Immature natural killer cell (primary cell): ENCODE data around the gene UPK3A. TPM values are rescaled to one million over a fixed set of nuclear protein-coding genes. Genes with fewer than 3 reads are reported as not detected.
"Not testable (repeated sequence)": the region's sequence is repeated elsewhere in the genome, so short reads cannot be mapped to it uniquely, and the experiment has no call there.

Experiments
- DNase-seq, 3 donors: peaks; one replicate each; pipeline ENCODE4 v3.0.0; 2022; ENCODE audit warnings: mixed read lengths in 1 of 3
- H3K27ac Mint-ChIP-seq, 6 donors: one replicate each; pipeline ENCODE4 v1.8.0; 2020; ENCODE audit warnings: mixed read lengths in 6 of 6, mild to moderate bottlenecking in 5 of 6, inconsistent platforms in 4 of 6, moderate library complexity in 3 of 6
- H3K27me3 Mint-ChIP-seq, 3 donors: one replicate each; pipeline ENCODE4 v1.8.0; 2020 to 2021; ENCODE audit warnings: low read depth in 3 of 3, mild to moderate bottlenecking in 3 of 3, mixed read lengths in 3 of 3, moderate library complexity in 3 of 3, inconsistent platforms in 1 of 3
- H3K36me3 Mint-ChIP-seq, 3 donors: one replicate each; pipeline ENCODE4 v1.8.0; 2020; ENCODE audit warnings: mixed read lengths in 3 of 3, inconsistent platforms in 2 of 3, mild to moderate bottlenecking in 2 of 3
- H3K4me1 Mint-ChIP-seq, 2 donors: one replicate each; pipeline ENCODE4 v1.8.0; 2020; ENCODE audit warnings: inconsistent platforms in 2 of 2, mild to moderate bottlenecking in 2 of 2, mixed read lengths in 2 of 2, moderate library complexity in 1 of 2
- H3K4me3 Mint-ChIP-seq, 5 donors: one replicate each; pipeline ENCODE4 v1.8.0; 2020; ENCODE audit warnings: mild to moderate bottlenecking in 5 of 5, mixed read lengths in 5 of 5, inconsistent platforms in 3 of 5, moderate library complexity in 3 of 5
- H3K9me3 Mint-ChIP-seq, 6 donors: one replicate each; pipeline ENCODE4 v1.8.0; 2020; ENCODE audit warnings: mild to moderate bottlenecking in 6 of 6, mixed read lengths in 6 of 6, inconsistent platforms in 4 of 6, moderate library complexity in 3 of 6
- polyA plus RNA-seq, 3 donors: library from polyadenylated mRNA; unstranded; fragments of 300-500 nt; fragmentation: Illumina TruSeq; gene quantifications; one replicate each; pipeline ENCODE4 v1.2.3, GENCODE V29; 2021

UPK3A gene
- polyA plus RNA-seq, 3 donors from 2014 or later = 2.7 to 6.4 TPM; not detected in 1

DNA sequence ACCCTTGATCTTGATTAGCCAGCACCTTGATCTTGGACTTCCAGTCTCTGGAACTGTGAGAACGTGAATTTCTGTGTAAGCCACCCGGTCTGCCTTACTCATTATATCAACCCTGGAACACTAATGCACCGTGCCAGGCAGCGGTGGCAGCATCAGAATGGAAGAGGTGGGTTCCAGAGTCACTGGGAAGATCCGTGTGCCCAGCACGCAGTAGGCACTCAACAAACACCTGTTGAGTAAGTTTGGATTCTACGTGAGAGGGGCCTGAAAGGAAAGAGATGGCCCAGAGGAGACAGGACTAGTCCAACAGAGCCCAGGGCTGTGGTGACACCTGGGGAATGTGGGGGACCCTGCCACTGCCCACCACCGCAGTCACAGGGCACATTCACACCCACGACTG, 6.6 kb upstream of the UPK3A start:
- Mint-ChIP-seq H3K27me3 (peaks cover 5 to 13% (median 13%) of the 10 kb centered on the region in 3 donors), H3K27ac (no peak overlapping the region)

DNA sequence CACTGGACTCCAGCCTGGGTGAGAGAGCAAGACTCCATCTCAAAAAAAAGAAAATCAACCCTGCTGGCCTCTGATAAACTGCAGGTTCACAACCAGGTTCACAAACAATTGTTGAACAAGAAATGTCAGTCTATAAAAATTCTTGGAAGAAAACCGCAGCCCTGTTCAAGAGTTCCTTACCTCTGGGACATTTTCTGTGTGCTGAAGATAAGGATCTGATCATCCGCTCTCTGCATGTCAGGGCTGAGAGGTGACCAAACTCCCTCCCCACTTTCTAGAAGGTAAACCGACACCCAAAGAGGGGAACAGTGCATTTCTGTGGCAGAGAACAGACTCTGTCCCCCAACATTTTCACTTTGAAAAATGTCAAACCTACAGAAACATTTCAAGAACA, 4.2 kb upstream of the UPK3A start:
- Mint-ChIP-seq H3K27ac (no peak overlapping the region), H3K4me1 (no peaks in the 10 kb centered on the region)
- DNase-seq = no peak

More for the DNA sequence above, 6.6 kb upstream of the UPK3A start:
- DNase-seq = no peak
- Mint-ChIP-seq H3K4me1 (no peaks in the 10 kb centered on the region), H3K4me3 (no peak overlapping the region), H3K36me3 (no peaks in the 10 kb centered on the region), H3K9me3 (no peaks in the 10 kb centered on the region)

DNA sequence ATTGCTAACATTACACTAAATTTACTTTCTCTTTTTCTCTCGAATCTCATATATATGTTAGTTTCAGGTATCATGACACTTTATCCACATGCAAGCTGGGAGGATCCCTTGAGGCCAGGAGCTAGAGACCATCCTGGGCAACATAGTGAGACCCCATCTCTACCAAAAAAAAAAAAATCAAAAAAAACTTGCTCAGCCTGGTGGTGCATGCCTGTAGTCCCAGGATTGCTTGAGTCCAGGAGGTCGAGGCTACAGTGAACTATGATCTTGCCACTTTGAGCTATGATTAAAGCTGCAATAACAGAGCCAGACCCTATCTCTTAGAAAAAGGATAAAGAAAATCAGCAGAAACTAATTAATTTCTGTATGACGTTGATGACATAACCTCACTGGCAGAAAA, 3.7 kb upstream of the UPK3A start:
- H3K27me3 Mint-ChIP-seq = peaks cover 8 to 19% (median 10%) of the 10 kb centered on the region in 3 donors
- H3K27ac Mint-ChIP-seq = no peak overlapping the region
- H3K36me3 Mint-ChIP-seq = no peaks in the 10 kb centered on the region
- no peak for DNase-seq
- H3K9me3 Mint-ChIP-seq = no peaks in the 10 kb centered on the region
- no peaks in the 10 kb centered on the region for H3K4me1 Mint-ChIP-seq
- no peak overlapping the region for H3K4me3 Mint-ChIP-seq

More for the DNA sequence above, 4.2 kb upstream of the UPK3A start:
- peaks cover 8 to 16% (median 10%) of the 10 kb centered on the region in 3 donors for H3K27me3 Mint-ChIP-seq
- H3K36me3 Mint-ChIP-seq = no peaks in the 10 kb centered on the region
- H3K4me3 Mint-ChIP-seq = no peak overlapping the region
- H3K9me3 Mint-ChIP-seq = no peaks in the 10 kb centered on the region

DNA sequence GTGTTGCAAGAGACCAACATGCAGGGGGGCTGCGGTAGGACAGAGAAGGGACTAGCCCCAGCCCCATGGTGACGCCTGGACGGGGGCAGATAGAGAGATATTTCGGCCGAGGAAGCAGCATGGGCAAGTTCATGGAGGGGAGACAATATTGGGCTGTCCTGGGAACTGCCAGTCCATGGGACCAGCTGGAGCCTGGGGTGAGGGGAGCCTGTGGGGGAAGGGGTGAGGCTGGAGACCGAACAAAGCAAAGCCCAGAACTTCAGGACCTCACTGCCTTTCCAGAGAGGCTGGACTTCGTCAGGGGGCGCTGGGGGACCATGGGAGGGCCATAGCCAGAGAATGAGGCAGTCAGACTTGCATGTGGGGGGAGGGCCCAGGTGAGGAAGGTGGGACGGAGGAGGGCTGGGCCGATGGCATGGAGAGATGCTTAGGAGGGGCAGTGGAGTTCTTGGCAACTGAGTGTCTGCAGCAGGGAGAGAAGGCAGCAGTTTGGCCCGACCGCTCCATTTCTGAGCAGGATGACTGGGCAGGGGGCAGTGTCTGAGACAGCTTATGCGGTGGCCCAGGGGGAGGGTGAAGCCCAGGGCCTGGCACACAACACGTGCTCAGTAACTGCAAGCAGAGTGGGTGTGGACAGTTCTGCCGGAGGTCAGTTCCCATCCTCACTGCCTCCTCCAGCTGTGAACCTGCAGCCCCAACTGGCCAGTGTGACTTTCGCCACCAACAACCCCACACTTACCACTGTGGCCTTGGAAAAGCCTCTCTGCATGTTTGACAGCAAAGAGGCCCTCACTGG, 712 bp downstream of the UPK3A start:
- no peak overlapping the region for H3K4me3 Mint-ChIP-seq
- H3K36me3 Mint-ChIP-seq = no peaks in the 10 kb centered on the region
- no peaks in the 10 kb centered on the region for H3K9me3 Mint-ChIP-seq
- DNase-seq = no peak
- no peaks in the 10 kb centered on the region for H3K4me1 Mint-ChIP-seq
- no peak overlapping the region for H3K27ac Mint-ChIP-seq
- peaks cover 17 to 28% (median 18%) of the 10 kb centered on the region in 3 donors for H3K27me3 Mint-ChIP-seq

DNA sequence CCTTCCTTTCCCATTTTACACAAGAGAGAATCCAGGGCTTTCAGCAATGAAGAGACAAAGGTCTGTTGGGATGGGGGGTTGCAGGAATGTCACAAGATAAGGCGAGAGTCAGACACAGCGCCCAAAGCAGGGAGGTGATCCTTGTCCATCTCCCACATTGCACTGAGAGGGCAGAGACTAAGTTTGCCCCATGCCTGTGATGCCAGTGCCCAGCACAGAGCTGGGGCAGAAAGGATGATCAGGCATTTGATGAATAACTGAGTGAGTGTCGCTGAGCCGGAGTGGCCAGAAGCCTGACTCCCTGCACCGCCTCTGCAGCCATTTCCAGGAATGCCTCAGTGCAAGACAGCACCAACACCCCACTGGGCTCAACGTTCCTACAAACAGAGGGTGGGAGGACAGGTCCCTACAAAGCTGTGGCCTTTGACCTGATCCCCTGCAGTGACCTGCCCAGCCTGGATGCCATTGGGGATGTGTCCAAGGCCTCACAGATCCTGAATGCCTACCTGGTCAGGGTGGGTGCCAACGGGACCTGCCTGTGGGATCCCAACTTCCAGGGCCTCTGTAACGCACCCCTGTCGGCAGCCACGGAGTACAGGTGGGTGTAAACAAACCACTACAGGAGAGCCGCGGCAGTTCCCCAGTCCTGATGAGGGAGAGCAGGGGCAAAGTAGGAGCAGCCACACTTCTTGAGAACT, 2.3 kb downstream of the UPK3A start:
- DNase-seq = no peak
- H3K4me3 Mint-ChIP-seq = no peak overlapping the region
- H3K36me3 Mint-ChIP-seq = no peaks in the 10 kb centered on the region
- H3K9me3 Mint-ChIP-seq = no peaks in the 10 kb centered on the region
- no peaks in the 10 kb centered on the region for H3K4me1 Mint-ChIP-seq
- peaks cover 10 to 26% (median 17%) of the 10 kb centered on the region in 3 donors for H3K27me3 Mint-ChIP-seq
- no peak overlapping the region for H3K27ac Mint-ChIP-seq

DNA sequence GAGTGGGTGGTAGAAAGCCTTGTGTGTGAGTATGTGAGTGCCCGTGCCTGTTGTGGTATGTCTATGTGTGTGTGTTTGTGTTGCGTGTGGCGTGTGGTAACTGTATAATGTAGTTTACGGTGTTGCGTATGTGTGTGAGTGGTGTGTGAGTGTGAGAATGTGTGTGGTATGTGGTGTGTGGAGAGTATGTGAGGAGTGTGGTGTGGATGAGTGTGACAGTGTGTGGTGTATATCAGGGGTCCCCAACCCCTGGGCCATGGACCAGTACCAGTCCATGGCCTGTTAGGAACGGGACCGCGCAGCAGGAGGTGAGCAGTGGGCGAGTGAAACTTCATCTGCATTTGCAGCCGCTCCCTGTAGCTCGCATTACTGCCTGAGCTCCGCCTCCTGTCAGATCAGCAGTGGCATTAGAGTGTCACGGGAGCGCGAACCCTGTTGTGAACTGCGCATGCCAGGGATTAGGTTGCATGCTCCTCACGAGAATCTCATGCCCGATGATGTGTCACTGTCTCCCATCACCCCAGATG, 5.7 kb downstream of the UPK3A start:
- Mint-ChIP-seq H3K9me3 (no peaks in the 10 kb centered on the region), H3K27ac (no peak overlapping the region)

DNA sequence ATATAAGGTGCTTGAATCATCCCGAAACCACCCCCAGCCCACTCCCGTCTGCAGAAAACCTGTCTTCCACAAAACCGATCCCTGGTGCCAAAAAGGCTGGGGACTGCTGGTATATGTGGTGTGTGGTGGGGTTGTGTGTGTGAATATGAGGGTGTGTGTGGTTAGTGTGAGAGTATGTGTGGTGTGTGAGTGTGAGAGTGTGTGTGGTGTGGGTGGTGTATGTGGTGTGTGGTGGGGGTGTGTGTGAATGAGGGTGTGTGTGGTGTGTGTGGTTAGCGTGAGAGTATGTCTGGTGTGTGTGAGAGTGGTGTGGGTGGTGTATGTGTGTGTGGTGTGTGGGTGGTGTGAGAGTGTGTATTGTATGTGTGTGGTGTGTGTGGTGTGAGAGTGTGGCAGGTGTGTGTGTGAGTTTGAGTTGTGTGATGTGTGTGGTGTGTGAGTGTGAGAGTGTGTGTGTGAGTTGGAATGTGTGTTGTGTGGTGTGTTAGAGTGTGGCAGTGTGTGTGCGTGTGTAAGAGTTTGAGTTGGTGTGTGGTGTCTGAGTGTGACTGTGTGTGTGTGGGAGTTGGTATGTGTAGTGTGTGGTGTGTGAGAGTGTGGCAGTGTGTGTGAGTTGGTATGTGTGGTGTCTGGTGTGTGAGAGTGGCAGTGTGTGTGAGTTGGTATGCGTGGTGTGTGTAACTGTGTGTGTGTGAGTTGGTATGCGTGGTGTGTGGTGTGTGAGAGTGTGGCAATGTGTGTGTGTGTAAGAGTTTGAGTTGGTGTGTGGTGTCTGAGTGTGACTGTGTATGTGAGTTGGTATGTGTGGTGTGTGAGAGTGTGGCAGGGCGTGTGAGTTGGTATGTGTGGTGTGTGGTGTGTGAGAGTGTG, 6.5 kb downstream of the UPK3A start:
- Mint-ChIP-seq H3K36me3 (no peaks in the 10 kb centered on the region), H3K4me3 (no peak overlapping the region), H3K9me3 (no peaks in the 10 kb centered on the region), H3K4me1 (peaks cover 0 to under 1% of the 10 kb centered on the region in 2 donors), H3K27ac (no peak overlapping the region), H3K27me3 (peaks cover 10 to 22% (median 14%) of the 10 kb centered on the region in 3 donors)
- DNase-seq = peak; percentile 72 to 75 (median 74)

More for the DNA sequence above, 5.7 kb downstream of the UPK3A start:
- DNase-seq = no peak
- Mint-ChIP-seq H3K4me1 (no peaks in the 10 kb centered on the region), H3K4me3 (no peak overlapping the region), H3K36me3 (no peaks in the 10 kb centered on the region), H3K27me3 (peaks cover 12 to 25% (median 20%) of the 10 kb centered on the region in 3 donors)

DNA sequence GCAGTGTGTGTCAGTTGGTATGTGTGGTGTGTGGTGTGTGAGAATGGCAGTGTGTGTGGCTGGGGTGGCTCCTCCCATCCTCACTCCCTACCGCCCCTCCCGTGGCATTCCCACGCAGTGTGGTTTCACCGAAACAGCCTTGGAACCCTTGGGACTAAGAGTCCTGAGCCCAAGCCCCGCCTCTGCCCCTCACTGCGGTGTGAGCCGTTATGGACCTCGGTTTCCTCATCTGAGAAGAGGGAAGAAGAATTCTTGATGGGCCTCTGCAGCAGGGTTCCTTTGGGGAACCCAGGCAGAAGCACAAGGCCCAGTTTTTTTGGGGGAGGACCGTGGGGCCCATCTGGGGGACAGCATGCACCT, 7.2 kb downstream of the UPK3A start:
- H3K9me3 Mint-ChIP-seq = no peaks in the 10 kb centered on the region
- H3K27ac Mint-ChIP-seq = no peak overlapping the region
- H3K4me3 Mint-ChIP-seq = no peak overlapping the region
- H3K4me1 Mint-ChIP-seq = peaks cover 6% of the 10 kb centered on the region in 2 donors
- DNase-seq = no peak
- H3K36me3 Mint-ChIP-seq = no peaks in the 10 kb centered on the region
- H3K27me3 Mint-ChIP-seq = peaks cover 4 to 17% (median 10%) of the 10 kb centered on the region in 3 donors

DNA sequence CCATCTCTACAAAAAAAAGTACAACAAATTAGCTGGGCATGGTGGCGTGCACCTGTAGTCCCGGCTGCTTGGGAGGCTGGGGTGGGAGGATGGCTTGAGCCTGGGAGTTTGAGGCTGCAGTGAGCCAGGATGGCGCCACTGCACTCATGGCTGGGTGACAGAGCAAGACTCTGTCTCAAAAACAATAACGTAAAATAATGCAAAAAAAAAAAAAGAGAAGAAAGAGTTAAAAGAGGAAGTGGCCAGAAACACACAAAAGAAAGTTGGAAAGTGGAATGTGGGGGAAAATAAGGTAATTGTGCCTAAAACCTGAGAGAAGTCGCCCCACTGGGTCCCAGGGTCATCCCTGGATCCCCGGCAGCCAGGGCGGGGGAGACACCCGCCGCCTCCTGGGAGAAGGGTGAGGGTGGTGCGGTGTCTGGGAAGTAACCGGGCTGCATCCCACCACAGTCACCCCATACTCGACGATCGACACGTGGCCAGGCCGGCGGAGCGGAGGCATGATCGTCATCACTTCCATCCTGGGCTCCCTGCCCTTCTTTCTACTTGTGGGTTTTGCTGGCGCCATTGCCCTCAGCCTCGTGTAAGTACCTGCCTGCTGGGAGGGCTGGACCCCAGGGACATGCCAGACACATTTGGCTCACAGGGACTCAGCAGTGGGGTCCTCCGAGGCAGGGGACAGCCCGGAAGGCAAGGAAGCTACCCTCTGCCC, 8.1 kb downstream of the UPK3A start:
- H3K4me1 Mint-ChIP-seq = peaks cover 8% of the 10 kb centered on the region in 2 donors
- H3K27me3 Mint-ChIP-seq = peaks cover 2 to 17% (median 10%) of the 10 kb centered on the region in 3 donors
- DNase-seq = peak in 1 of 3 donors; percentile 13
- no peaks in the 10 kb centered on the region for H3K36me3 Mint-ChIP-seq
- H3K27ac Mint-ChIP-seq = no peak overlapping the region
- no peaks in the 10 kb centered on the region for H3K9me3 Mint-ChIP-seq
- no peak overlapping the region for H3K4me3 Mint-ChIP-seq

DNA sequence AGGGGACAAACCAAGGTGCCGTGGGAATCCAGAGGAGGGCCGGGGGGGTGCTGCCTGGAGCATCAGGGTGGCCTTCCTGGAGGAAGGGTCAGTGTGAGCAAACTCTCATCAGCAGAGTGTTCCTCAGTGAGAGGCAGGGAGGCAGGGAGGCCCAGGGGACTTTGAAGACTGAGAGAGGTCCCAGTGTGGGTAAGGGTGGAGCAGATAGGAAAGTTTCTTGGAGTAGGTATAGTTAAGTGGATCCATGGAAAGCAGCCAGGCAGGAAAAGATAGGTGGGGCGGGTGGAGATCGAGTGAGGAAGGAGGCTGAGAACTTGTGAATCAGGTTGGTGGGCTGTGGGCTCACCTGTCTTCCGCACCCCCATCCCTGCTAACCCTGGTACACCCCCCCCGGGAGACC, 9.3 kb downstream of the UPK3A start:
- H3K27me3 Mint-ChIP-seq = peaks cover 2 to 17% (median 5%) of the 10 kb centered on the region in 3 donors
- peak overlapping the region in 1 of 6 donors; percentile 62 for H3K27ac Mint-ChIP-seq
- H3K4me3 Mint-ChIP-seq = no peak overlapping the region
- no peak for DNase-seq
- H3K4me1 Mint-ChIP-seq = peaks cover 8% of the 10 kb centered on the region in 2 donors
- no peaks in the 10 kb centered on the region for H3K9me3 Mint-ChIP-seq
- H3K36me3 Mint-ChIP-seq = no peaks in the 10 kb centered on the region

DNA sequence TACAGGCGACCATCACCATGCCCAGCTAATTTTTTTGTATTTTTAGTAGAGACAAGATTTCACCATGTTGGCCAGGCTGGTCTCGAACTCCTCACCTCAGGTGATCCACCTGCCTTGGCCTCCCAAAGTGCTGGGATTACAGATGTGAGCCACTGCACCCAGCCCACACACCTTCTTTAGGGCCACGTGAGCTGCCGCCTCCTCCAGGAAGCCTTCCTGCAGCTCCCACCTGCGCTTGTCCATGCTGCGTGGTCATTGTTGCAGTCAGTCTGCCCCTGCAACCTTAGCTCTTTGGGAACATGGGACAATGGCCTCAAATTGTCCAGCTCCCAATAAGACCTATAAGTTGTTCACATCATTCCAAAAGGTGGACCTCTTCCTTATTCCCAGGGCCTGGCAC, 10.3 kb downstream of the UPK3A start:
- H3K9me3 Mint-ChIP-seq, DNase-seq, H3K4me3 Mint-ChIP-seq, H3K4me1 Mint-ChIP-seq, H3K27ac Mint-ChIP-seq, H3K36me3 Mint-ChIP-seq: not testable (repeated sequence)
- H3K27me3 Mint-ChIP-seq = peaks cover 2 to 17% (median 8%) of the 10 kb centered on the region in 3 donors

DNA sequence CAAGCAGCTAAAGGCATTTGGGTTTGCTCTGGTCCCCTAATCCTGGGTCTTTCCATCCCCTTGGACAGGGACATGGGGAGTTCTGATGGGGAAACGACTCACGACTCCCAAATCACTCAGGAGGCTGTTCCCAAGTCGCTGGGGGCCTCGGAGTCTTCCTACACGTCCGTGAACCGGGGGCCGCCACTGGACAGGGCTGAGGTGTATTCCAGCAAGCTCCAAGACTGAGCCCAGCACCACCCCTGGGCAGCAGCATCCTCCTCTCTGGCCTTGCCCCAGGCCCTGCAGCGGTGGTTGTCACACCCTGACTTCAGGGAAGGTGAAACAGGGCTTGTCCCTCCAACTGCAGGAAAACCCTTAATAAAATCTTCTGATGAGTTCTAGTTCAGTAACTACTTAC, 10.7 kb downstream of the UPK3A start:
- peak overlapping the region in 1 of 6 donors; percentile 42 for H3K27ac Mint-ChIP-seq
- peaks cover 2 to 17% (median 8%) of the 10 kb centered on the region in 3 donors for H3K27me3 Mint-ChIP-seq
- no peak overlapping the region for H3K4me3 Mint-ChIP-seq
- H3K36me3 Mint-ChIP-seq = no peaks in the 10 kb centered on the region
- no peak for DNase-seq
- H3K4me1 Mint-ChIP-seq = peaks cover 8% of the 10 kb centered on the region in 2 donors
- H3K9me3 Mint-ChIP-seq = no peaks in the 10 kb centered on the region
